ENCODE data around the gene SEMA4D. TPM values are rescaled to one million over a fixed set of nuclear protein-coding genes. Genes with fewer than 3 reads are reported as not detected.
A peak's percentile ranks its signal among the peaks of the same experiment; 100 is the strongest.

The SEMA4D gene
- total RNA-seq, 1 donor from 2014 or later = 79.7 TPM

DNA sequence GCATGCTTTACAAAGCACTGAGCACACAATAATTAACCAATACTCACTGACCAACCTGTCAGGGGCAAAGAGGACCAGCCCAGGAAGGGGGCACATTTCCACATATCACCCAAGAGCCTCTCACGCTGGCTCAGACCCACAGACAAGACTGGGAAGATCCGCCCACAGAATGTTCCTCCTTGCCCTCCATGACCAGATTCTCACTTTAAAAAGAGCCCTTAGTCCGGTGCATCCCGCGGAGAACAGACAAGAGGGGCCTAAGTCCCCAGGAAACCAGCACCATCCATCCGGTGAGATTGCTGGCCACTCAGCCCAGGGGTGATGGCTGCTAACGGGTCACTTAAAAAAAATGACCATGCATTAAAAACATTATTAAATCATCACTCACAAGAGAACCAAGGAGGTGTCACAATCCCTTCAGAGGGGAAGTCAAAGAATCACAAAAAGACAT is 32.9 kb downstream of the SEMA4D start:
- DNase-seq (peak; percentile 13), ATAC-seq (ENCODE audit: low read depth) (no peak)
- intact Hi-C loops (cut with micrococcal nuclease) = loop anchor here (2.0 kb wide), 1 partner anchor 38 kb away; no protein-coding TSS in a partner anchor
- no peaks in the 10 kb centered on the region for H3K27me3 Mint-ChIP-seq
- ChIA-PET POLR2A (interaction anchor here (1.4 to 1.5 kb wide), 3 partner anchors 32 to 58 kb away, joined by 4 read pairs; no protein-coding TSS in a partner anchor), CTCF (interaction anchor here (0.7 to 1.7 kb wide), 2 partner anchors 42 to 84 kb away, joined by 3 to 7 read pairs; no protein-coding TSS in a partner anchor)
- peak overlapping the region; percentile 72 for H3K4me3 Mint-ChIP-seq
- H3K4me1 Mint-ChIP-seq = peaks cover 91% of the 10 kb centered on the region
- H3K36me3 Mint-ChIP-seq (ENCODE audit: low read depth) = peaks cover 8% of the 10 kb centered on the region
- TF ChIP-seq, protein P1, sequence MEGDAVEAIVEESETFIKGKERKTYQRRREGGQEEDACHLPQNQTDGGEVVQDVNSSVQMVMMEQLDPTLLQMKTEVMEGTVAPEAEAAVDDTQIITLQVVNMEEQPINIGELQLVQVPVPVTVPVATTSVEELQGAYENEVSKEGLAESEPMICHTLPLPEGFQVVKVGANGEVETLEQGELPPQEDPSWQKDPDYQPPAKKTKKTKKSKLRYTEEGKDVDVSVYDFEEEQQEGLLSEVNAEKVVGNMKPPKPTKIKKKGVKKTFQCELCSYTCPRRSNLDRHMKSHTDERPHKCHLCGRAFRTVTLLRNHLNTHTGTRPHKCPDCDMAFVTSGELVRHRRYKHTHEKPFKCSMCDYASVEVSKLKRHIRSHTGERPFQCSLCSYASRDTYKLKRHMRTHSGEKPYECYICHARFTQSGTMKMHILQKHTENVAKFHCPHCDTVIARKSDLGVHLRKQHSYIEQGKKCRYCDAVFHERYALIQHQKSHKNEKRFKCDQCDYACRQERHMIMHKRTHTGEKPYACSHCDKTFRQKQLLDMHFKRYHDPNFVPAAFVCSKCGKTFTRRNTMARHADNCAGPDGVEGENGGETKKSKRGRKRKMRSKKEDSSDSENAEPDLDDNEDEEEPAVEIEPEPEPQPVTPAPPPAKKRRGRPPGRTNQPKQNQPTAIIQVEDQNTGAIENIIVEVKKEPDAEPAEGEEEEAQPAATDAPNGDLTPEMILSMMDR (IDR thresholded peaks at IDR 0.05) = no peak
- peak overlapping the region; percentile 80 for H3K27ac Mint-ChIP-seq
- no peaks in the 10 kb centered on the region for H3K9me3 Mint-ChIP-seq

DNA sequence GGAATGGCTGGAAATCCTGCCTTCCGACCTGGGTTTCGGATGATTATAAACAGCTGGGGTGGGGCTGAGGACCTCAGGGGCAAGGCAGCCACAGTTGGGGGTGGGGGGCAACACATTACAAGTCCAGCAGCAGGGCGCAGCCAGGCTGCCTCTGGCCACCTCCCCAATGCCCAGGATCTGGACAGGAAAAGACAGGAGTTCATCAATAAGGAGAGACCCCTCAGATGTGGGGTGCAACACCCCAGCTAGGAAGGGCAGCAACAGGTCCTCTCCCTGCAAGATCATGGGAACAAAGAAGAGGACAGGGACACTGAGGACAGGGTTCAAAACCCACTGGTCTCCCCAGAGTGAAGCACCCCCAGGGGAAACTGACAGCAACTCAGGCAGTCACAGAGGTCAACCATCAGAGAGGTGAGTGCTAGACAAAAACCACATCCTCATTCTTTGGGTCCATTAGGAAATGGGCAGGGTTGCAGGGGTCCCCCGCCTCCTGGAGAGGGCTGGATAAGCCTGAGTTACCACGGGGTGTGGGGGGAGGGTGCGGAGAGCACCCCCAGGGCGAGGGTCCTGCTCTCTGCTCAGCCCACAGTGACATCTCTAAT is 33.5 kb downstream of the SEMA4D start:
- Mint-ChIP-seq H3K9me3 (no peaks in the 10 kb centered on the region), H3K27ac (peak overlapping the region; percentile 80), H3K4me1 (peaks cover 90% of the 10 kb centered on the region), H3K27me3 (no peaks in the 10 kb centered on the region), H3K36me3 (ENCODE audit: low read depth) (peaks cover 11% of the 10 kb centered on the region), H3K4me3 (peak overlapping the region; percentile 72)
- peak; percentile 23 for DNase-seq
- intact Hi-C loops (cut with micrococcal nuclease) = loop anchor here (1.0 to 2.0 kb wide), 6 partner anchors 20 to 85 kb away; no protein-coding TSS in a partner anchor
- ATAC-seq (ENCODE audit: low read depth) = peak; percentile 49
- ChIA-PET POLR2A (interaction anchor here (1.4 to 1.5 kb wide), 3 partner anchors 32 to 58 kb away, joined by 4 read pairs; no protein-coding TSS in a partner anchor), CTCF (interaction anchor here (0.7 to 1.7 kb wide), 2 partner anchors 42 to 85 kb away, joined by 3 to 7 read pairs; no protein-coding TSS in a partner anchor)
- TF ChIP-seq, protein P1 (IDR thresholded peaks at IDR 0.05) = no peak

DNA sequence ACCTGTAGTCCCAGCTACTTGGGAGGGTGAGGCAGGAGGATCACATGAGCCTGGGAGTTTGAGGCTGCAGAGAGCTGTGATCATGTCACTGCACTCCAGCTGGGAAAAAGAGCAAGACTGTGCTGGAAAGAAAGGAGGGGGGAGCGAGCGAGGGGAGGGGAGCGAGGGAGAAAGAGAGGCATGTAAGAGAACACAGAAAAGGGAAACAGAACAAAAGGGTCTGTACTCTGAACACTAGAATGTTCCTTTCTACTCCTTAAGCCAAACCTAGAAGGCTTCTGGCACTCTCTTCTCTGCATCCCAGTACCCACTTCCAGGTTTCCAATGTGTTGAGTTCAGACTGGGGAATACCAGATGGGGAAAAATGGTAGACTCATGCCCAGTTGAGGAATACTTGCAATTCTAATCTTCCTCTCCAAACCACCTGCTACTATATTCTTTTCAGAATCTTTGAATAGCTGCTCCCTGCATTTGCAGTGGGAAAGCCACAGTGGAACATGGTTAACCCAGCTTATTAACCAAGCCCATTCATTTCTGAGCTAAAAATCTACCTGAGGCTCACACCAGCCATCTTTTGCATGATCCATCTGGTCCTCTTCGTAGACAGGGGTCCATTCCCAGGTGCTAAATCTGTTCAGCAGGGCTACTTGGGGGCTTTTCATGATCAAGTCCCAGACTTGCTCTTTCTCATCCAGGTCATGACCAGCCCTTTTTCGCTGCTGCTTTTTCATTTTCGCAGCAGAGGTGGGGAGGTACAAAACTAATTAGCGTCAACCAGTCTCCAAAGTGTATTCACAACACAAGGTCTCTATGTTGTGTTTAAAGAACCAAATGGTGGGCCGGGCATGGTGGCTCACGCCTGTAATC is 34.9 kb downstream of the SEMA4D start:
- ChIA-PET CTCF (no interaction called here), POLR2A (interaction anchor here (0.5 to 0.8 kb wide), 3 partner anchors 22 to 183 kb away, joined by 3 to 4 read pairs (median 4); no protein-coding TSS in a partner anchor)
- ATAC-seq (ENCODE audit: low read depth) = no peak
- H3K27ac Mint-ChIP-seq = peak overlapping the region; percentile 80
- TF ChIP-seq, protein P1 (IDR thresholded peaks at IDR 0.05) = no peak
- peaks cover 16% of the 10 kb centered on the region for H3K36me3 Mint-ChIP-seq (ENCODE audit: low read depth)
- no peaks in the 10 kb centered on the region for H3K27me3 Mint-ChIP-seq
- no peak for DNase-seq
- H3K9me3 Mint-ChIP-seq = no peaks in the 10 kb centered on the region
- intact Hi-C loops (cut with micrococcal nuclease) = no loop called here
- H3K4me1 Mint-ChIP-seq = peaks cover 85% of the 10 kb centered on the region
- H3K4me3 Mint-ChIP-seq = no peak overlapping the region

DNA sequence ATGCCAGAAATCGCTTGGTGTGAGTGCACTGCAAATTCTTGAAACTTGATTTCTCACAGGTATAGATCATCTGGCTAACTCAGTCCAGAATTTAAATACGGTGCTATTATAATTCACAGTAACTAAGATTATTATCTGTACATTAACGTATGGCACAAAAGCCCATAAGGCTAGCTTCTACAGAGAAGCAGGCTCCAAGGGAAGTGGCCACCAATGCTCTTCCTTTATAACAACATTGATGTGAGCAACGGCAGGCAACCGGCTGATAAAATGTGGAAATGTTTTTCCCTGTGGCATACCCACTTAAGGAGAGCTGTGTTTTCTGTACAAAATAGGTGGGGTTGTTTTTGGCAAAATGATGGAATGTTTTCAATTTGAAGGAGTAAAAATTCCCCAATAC is 35.7 kb downstream of the SEMA4D start:
- Mint-ChIP-seq H3K36me3 (ENCODE audit: low read depth) (peaks cover 18% of the 10 kb centered on the region), H3K4me3 (no peak overlapping the region), H3K27me3 (no peaks in the 10 kb centered on the region), H3K27ac (peak overlapping the region; percentile 53), H3K9me3 (no peaks in the 10 kb centered on the region), H3K4me1 (peaks cover 79% of the 10 kb centered on the region)
- intact Hi-C loops (cut with micrococcal nuclease) = no loop called here
- TF ChIP-seq, protein P1 (IDR thresholded peaks at IDR 0.05) = no peak
- ChIA-PET CTCF (interaction anchor here (1.4 kb wide), 1 partner anchor 87 kb away, joined by 4 read pairs; no protein-coding TSS in a partner anchor), POLR2A (interaction anchor here (0.8 kb wide), 1 partner anchor 21 kb away, joined by 3 read pairs; no protein-coding TSS in a partner anchor)
- ATAC-seq (ENCODE audit: low read depth) (no peak), DNase-seq (no peak)

All from activated B cell treated with CpG ODN at 0.5 μM for 24 hours (primary cell).